HepG2 (cell line): Measurements from ENCODE around the gene OSBPL2. TPM values are rescaled to one million over a fixed set of nuclear protein-coding genes. Genes with fewer than 3 reads are reported as not detected.

Experiments used
- ARID4A ChIP-seq: sonication (generic); formaldehyde crosslinking; IDR thresholded peaks from 2 replicates; pipeline ENCODE4 v1.5.0; 2020; ENCODE audit warnings: mild to moderate bottlenecking, missing genetic modification reagents, borderline replicate concordance
- ATF4 ChIP-seq, 2 experiments: fragments of 450-650 bp in 1 of 2; sonication (generic) in 1 of 2; formaldehyde crosslinking; IDR thresholded peaks; 2 replicates each; pipeline versions ENCODE4 v1.5.0 to v1.8.0; 2020 to 2022; ENCODE audit warnings: mild to moderate bottlenecking in 1 of 2, missing genetic modification reagents in 1 of 2
- CEBPB ChIP-seq: IDR thresholded peaks from 2 replicates; pipeline ENCODE4 v1.6.1; 2011; ENCODE audit warnings: low read depth, low read length, improper control_type of control experiment, borderline replicate concordance
- ESRRA ChIP-seq: sonication (generic); formaldehyde crosslinking; IDR thresholded peaks from 2 replicates; pipeline ENCODE4 v1.5.1; 2020; ENCODE audit warnings: mild to moderate bottlenecking, low read depth, missing genetic modification reagents
- HNRNPH1 ChIP-seq: fragments of 200-400 bp; formaldehyde crosslinking; optimal IDR thresholded peaks from 2 replicates; pipeline ENCODE3; 2017; ENCODE audit warnings: mild to moderate bottlenecking, low read depth, low read length
- MED8 ChIP-seq: sonication (generic); formaldehyde crosslinking; IDR thresholded peaks from 2 replicates; pipeline ENCODE4 v1.8.1; 2023; ENCODE audit warnings: mild to moderate bottlenecking, missing genetic modification reagents; ENCODE audit not compliant: insufficient replicate concordance
- NFKB2 ChIP-seq: sonication (generic); formaldehyde crosslinking; IDR thresholded peaks from 2 replicates; pipeline ENCODE4 v1.4.0; 2020; ENCODE audit warnings: missing genetic modification reagents, borderline replicate concordance
- NPAS2 ChIP-seq: sonication (generic); formaldehyde crosslinking; IDR thresholded peaks from 2 replicates; pipeline ENCODE4 v1.8.0; 2022; ENCODE audit warnings: mild to moderate bottlenecking, missing genetic modification reagents, borderline replicate concordance
- PATZ1 ChIP-seq: sonication (generic); formaldehyde crosslinking; IDR thresholded peaks from 2 replicates; pipeline ENCODE4 v1.4.0; 2020; ENCODE audit warnings: missing genetic modification reagents
- POGZ ChIP-seq: sonication (generic); formaldehyde crosslinking; IDR thresholded peaks from 2 replicates; pipeline ENCODE4 v1.4.0; 2020; ENCODE audit warnings: mild to moderate bottlenecking, missing genetic modification reagents
- SNAPC5 ChIP-seq: sonication (generic); formaldehyde crosslinking; IDR thresholded peaks from 2 replicates; pipeline ENCODE4 v1.8.1; 2023; ENCODE audit warnings: mild to moderate bottlenecking, missing genetic modification reagents, borderline replicate concordance
- TCF7L2 ChIP-seq: IDR thresholded peaks from 2 replicates; pipeline ENCODE4 v1.6.1; 2011; ENCODE audit warnings: mild to moderate bottlenecking, low read depth, low read length, moderate library complexity
- UBTF ChIP-seq: sonication (generic); formaldehyde crosslinking; IDR thresholded peaks from 2 replicates; pipeline ENCODE4 v1.4.0; 2020; ENCODE audit warnings: mild to moderate bottlenecking, missing genetic modification reagents
- ZBTB2 ChIP-seq: sonication (generic); formaldehyde crosslinking; IDR thresholded peaks from 2 replicates; pipeline ENCODE4 v1.8.0; 2022; ENCODE audit warnings: low read depth, missing genetic modification reagents
- ZNF329 ChIP-seq: sonication (generic); formaldehyde crosslinking; IDR thresholded peaks from 2 replicates; pipeline ENCODE4 v1.9.0; 2021; ENCODE audit warnings: low read depth, mild to moderate bottlenecking, missing genetic modification reagents
- ZNF782 ChIP-seq: sonication (generic); formaldehyde crosslinking; IDR thresholded peaks from 2 replicates; pipeline ENCODE4 v1.4.0; 2020; ENCODE audit warnings: missing genetic modification reagents, mild to moderate bottlenecking, borderline replicate concordance
- ZSCAN22 ChIP-seq: sonication (generic); formaldehyde crosslinking; IDR thresholded peaks from 2 replicates; pipeline ENCODE4 v1.4.0; 2020; ENCODE audit warnings: mild to moderate bottlenecking, missing genetic modification reagents
- polyA plus RNA-seq, 8 experiments: library from polyadenylated mRNA; depleted of rRNA in 3 of 8; stranded (reverse) in 7 of 8; unstranded in 1 of 8; fragments of >200 nt; fragmentation: Illumina TruSeq in 4 of 8; extraction: Trizol in 4 of 8; gene quantifications; 2 replicates each; pipeline versions ENCODE4 v1.2.1 to v1.2.3, GENCODE V29; 2011 to 2016; ENCODE audit warnings: low read depth in 4 of 8, missing spikeins in 1 of 8, mixed read lengths in 1 of 8; ENCODE audit not compliant: insufficient read depth in 1 of 8
- total RNA-seq, 5 experiments: library from RNA; depleted of rRNA; stranded (reverse); fragments of >200 nt; fragmentation: Illumina TruSeq; extraction: Trizol; gene quantifications; 2 replicates each; pipeline ENCODE4 v1.2.3, GENCODE V29; 2016; ENCODE audit warnings: low read depth in 1 of 5

The OSBPL2 gene
- total and polyA plus RNA-seq, 2 of the 13 experiments (the other 11 are each of a cell fraction or from before 2014, with no cell fraction given): 18.5 to 37.4 TPM

GRCh38 chr20:62301773-62302340 is 63.5 kb downstream of the OSBPL2 start (continued):
- TF ChIP-seq ARID4A (CRISPR knock-in tag): peak; percentile 12; the same call in 1 of the 2 replicates
- TF ChIP-seq ZBTB2 (CRISPR knock-in tag): 0 out of 2 replicates have a peak, but pooled peaks have one; percentile 45
- peak; percentile 93 for TF ChIP-seq ESRRA (CRISPR knock-in tag)
- peak; percentile 91 for TF ChIP-seq POGZ (CRISPR knock-in tag)
- no peak for TF ChIP-seq ZNF782 (CRISPR knock-in tag)
- TF ChIP-seq ZSCAN22 (CRISPR knock-in tag): peak; percentile 65; the same call in 1 of the 2 replicates
- TF ChIP-seq NFKB2 (CRISPR knock-in tag): peak; percentile 73; the same call in 1 of the 2 replicates
- TF ChIP-seq NPAS2 (CRISPR knock-in tag): no peak
- no peak for TF ChIP-seq TCF7L2
- peak; percentile 99 for TF ChIP-seq CEBPB
- TF ChIP-seq PATZ1: peak; percentile 98
- peak; percentile 58 for TF ChIP-seq MED8 (CRISPR knock-in tag)
- TF ChIP-seq SNAPC5 (CRISPR knock-in tag): no peak
- TF ChIP-seq HNRNPH1: no peak
- TF ChIP-seq ATF4 (CRISPR knock-in tag; IDR thresholded peaks at IDR 0.05): peak in 1 of 2 experiments; percentile 50; a peak in 1 of 4 replicates
- peak; percentile 71 for TF ChIP-seq UBTF
- peak; percentile 61; the same call in 1 of the 2 replicates for TF ChIP-seq ZNF329
